ENCODE data around the gene GLIS1. TPM values are rescaled to one million over a fixed set of nuclear protein-coding genes. Genes with fewer than 3 reads are reported as not detected.

GLIS1 gene
- total and polyA plus RNA-seq, 2 experiments from 2014 or later: 0.77 to 0.95 TPM

DNA sequence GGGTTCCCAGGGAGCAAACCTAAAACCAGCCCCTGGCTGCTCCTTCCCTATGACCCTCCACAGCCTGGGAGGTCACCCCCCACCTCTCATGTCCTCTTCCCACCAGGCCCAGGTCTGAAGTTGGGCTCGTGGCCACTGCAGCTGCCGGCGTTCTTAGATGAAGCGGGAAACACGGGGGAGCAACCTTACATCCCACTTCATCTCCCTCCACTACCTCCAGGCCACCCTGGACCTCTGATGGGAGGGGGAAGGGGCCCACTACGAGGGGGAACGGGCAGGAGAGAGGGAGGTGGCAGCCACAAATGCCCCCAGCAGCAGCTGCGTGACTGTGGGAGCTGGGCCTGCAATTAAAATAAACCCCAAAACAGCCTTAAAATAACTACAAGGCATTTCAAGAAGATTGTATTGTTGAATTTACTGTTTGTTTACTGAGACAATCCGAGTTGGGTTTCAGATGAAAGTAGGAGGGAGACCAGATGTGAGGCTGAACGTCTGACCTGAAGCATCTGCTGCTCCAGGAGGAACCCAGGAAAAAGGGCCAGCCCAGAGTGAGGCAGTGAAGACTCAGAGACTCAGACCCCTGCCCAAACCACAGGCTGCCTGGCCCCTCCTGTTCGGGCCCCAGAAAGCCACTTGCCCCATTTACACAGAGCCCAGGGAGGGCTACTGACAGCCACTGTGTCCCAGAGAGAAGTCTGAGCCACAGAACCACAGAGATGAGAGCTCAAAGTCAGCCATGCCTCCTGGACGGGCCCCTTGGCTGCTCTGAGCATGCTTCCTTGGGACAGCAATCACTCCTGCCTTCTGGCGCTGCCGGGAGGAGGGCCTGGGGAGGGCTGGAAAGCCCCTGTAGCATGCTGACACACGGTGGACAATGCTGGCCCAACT lies 59.8 kb downstream of the GLIS1 start:
- DNase-seq (ENCODE audit: low read depth in 1 of 2, low spot score in 1 of 2): no peak
- Histone ChIP-seq H3K36me3 (no peaks in the 10 kb centered on the region), H3K9me3 (ENCODE audit: low read depth) (no peaks in the 10 kb centered on the region), H3K4me3 (no peak overlapping the region), H3K4me1 (ENCODE audit: low read depth) (peaks cover 2% of the 10 kb centered on the region), H3K27ac (no peak overlapping the region), H3K27me3 (peaks cover 3% of the 10 kb centered on the region)
- TF ChIP-seq, protein P1, sequence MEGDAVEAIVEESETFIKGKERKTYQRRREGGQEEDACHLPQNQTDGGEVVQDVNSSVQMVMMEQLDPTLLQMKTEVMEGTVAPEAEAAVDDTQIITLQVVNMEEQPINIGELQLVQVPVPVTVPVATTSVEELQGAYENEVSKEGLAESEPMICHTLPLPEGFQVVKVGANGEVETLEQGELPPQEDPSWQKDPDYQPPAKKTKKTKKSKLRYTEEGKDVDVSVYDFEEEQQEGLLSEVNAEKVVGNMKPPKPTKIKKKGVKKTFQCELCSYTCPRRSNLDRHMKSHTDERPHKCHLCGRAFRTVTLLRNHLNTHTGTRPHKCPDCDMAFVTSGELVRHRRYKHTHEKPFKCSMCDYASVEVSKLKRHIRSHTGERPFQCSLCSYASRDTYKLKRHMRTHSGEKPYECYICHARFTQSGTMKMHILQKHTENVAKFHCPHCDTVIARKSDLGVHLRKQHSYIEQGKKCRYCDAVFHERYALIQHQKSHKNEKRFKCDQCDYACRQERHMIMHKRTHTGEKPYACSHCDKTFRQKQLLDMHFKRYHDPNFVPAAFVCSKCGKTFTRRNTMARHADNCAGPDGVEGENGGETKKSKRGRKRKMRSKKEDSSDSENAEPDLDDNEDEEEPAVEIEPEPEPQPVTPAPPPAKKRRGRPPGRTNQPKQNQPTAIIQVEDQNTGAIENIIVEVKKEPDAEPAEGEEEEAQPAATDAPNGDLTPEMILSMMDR (IDR thresholded peaks at IDR 0.05; ENCODE audit: low read depth, low read length): no peak

- TF ChIP-seq, protein P1 (IDR thresholded peaks at IDR 0.05; ENCODE audit: low read depth, low read length): no peak
- Histone ChIP-seq H3K36me3 (no peaks in the 10 kb centered on the region), H3K4me3 (no peak overlapping the region)
These were observed 60.5 kb downstream of the GLIS1 start for GRCh38 chr1:53678507-53678906.

GRCh38 chr1:53678046-53678445 lies 60.9 kb downstream of the GLIS1 start:
- peaks cover 2% of the 10 kb centered on the region for H3K4me1 ChIP-seq (ENCODE audit: low read depth)
- peaks cover 3% of the 10 kb centered on the region for H3K27me3 ChIP-seq
- no peaks in the 10 kb centered on the region for H3K36me3 ChIP-seq
- TF ChIP-seq, protein P1 (IDR thresholded peaks at IDR 0.05; ENCODE audit: low read depth, low read length): no peak
- no peaks in the 10 kb centered on the region for H3K9me3 ChIP-seq (ENCODE audit: low read depth)
- no peak overlapping the region for H3K4me3 ChIP-seq
- H3K27ac ChIP-seq: no peak overlapping the region
- no peak for DNase-seq (ENCODE audit: low read depth in 1 of 2, low spot score in 1 of 2)

More at GRCh38 chr1:53678507-53678906, 60.5 kb downstream of the GLIS1 start:
- Histone ChIP-seq H3K9me3 (ENCODE audit: low read depth) (no peaks in the 10 kb centered on the region), H3K27ac (no peak overlapping the region), H3K4me1 (ENCODE audit: low read depth) (peaks cover 2% of the 10 kb centered on the region), H3K27me3 (peaks cover 3% of the 10 kb centered on the region)
- peak in 1 of 2 donors; percentile 20 for DNase-seq (ENCODE audit: low read depth in 1 of 2, low spot score in 1 of 2)

- no peak overlapping the region for H3K4me3 ChIP-seq
- no peak for DNase-seq (ENCODE audit: low read depth in 1 of 2, low spot score in 1 of 2)
- peaks cover 3% of the 10 kb centered on the region for H3K27me3 ChIP-seq
- H3K27ac ChIP-seq: no peak overlapping the region
- H3K4me1 ChIP-seq (ENCODE audit: low read depth): peaks cover 2% of the 10 kb centered on the region
- no peaks in the 10 kb centered on the region for H3K36me3 ChIP-seq
- no peaks in the 10 kb centered on the region for H3K9me3 ChIP-seq (ENCODE audit: low read depth)
- TF ChIP-seq, protein P1 (IDR thresholded peaks at IDR 0.05; ENCODE audit: low read depth, low read length): no peak
These were observed 61.5 kb downstream of the GLIS1 start for GRCh38 chr1:53677486-53677885.

DNA sequence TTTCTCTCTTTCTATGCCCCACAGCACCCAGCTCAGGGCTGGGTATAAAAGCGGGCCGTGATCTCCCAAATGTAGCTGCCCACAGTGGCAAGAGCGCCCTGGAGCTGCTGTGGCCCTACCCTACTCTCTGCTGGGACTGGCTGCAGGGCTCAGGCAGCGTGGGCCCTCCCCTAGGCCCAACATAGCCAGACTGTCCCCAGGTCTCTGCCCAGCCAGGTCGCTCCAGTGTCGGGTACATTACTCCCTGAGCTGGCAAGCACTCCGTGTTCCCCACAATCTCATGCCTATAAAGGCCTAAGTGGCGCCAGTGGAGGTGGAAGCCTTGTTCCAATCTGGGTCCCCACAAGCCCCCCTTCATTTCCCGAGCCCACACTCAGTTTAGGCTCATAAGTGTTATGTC lies 66.2 kb downstream of the GLIS1 start:
- H3K36me3 ChIP-seq: no peaks in the 10 kb centered on the region
- DNase-seq (ENCODE audit: low read depth in 1 of 2, low spot score in 1 of 2): no peak
- no peaks in the 10 kb centered on the region for H3K9me3 ChIP-seq (ENCODE audit: low read depth)
- H3K27ac ChIP-seq: no peak overlapping the region
- TF ChIP-seq, protein P1 (IDR thresholded peaks at IDR 0.05; ENCODE audit: low read depth, low read length): no peak
- H3K4me1 ChIP-seq (ENCODE audit: low read depth): no peaks in the 10 kb centered on the region
- no peaks in the 10 kb centered on the region for H3K27me3 ChIP-seq
- no peak overlapping the region for H3K4me3 ChIP-seq

Data from cardiac muscle cell (in vitro differentiated cells and primary cell).